GM21529 (cell line): ENCODE results near the gene KCTD16.

ENCODE experiments used
- ATAC-seq: cut with Tn5 transposase; IDR thresholded peaks from one replicate; pipeline ENCODE4 v1.9.1; 2021; ENCODE audit not compliant: unreplicated experiment

KCTD16 gene

DNA sequence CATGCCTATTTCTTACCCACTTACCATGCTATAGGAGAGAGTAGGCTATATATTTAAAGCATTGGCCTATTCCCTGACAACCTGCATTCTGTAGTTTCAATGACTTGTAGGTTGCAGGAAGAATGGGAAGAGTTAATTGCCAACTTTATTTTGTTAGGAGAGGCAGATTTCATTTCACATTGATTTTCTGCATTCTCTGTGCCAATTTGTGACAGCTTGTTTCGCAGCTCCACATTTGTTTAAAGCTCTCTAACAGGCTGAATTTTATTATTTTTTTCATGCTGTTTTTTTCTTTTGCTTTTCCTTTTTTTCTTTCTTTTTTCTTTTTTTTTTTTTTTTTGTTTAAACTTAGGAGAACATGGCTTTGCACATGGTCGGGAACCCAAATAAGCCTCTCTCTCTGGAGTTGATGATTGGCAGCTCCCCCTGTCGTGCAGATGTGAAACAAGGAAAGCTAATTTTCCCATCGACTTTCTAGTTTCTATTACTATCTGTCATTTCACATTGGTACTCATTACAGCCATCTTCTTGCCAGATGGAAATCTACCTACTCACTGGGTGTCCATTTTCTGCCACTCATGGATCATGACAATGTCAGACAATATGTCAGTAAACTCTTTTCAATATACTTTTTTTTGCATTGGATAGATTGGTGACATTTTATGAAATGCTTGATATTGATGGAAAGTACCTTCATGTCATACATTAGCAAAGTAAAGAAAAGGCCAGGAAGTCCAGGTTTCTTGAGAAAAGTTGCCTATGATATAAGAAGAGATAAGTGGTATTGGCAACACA, 223.2 kb downstream of the KCTD16 start:
- no peak for ATAC-seq

DNA sequence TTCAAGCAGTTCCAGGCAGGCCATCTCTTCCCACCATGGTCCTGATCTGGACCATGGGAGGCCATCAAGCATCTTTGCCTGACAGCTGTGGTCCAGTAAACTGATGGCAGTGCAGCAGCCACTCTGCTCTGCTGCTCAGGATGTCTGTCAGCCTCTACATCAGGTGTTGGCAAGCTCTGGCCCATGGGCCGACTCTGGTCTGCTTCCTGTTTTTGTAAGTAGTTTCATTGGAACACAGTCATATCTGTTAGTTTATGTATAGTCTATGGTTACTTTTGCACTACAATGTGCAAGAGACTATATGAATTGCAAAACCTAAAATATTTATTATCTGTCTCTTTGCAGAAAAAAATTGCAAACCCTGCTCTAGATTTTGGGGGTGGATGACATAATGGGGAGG, 225.0 kb downstream of the KCTD16 start:
- no peak for ATAC-seq

DNA sequence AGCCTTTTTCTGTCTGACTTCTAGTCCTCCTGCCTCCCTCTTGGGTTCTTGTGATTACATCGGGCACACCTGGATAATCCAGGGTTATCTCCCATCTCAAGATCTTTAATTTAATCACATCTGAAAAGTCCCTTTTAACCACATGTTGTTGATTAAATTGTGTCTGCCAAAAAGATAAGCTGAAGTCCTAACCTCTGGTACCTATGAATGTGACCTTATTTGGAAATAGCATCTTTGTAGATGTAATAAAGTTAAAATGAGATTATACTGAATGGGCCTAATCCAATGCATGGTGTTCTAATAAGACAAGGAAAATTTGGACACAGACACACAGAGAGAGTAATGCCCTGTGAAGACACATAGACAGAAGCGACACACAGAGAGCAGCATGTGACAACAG, 232.4 kb downstream of the KCTD16 start:
- ATAC-seq = no peak

- ATAC-seq = no peak
Measured at GRCh38 chr5:144403817-144404420, 233.2 kb downstream of the KCTD16 start.

DNA sequence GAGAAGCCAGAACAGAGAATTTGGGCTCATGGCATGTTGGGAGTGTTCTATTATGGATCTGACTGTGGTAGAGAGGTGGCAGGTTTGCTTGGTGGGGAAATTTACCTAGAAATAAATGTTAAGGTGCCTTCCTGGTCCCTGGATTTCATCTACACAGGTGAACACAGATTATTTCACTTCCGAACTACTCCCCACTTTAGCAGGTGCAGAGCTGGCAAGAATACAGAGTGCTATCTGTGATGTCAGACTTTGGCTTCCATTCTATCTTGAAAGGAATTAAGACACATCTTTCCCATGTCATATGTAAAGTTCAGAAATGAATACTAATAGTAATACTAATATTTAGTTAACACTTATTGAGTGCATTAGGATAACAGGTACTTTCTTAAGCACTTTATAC, 234.0 kb downstream of the KCTD16 start:
- no peak for ATAC-seq

GRCh38 chr5:144405991-144406390, 235.3 kb downstream of the KCTD16 start:
- no peak for ATAC-seq

DNA sequence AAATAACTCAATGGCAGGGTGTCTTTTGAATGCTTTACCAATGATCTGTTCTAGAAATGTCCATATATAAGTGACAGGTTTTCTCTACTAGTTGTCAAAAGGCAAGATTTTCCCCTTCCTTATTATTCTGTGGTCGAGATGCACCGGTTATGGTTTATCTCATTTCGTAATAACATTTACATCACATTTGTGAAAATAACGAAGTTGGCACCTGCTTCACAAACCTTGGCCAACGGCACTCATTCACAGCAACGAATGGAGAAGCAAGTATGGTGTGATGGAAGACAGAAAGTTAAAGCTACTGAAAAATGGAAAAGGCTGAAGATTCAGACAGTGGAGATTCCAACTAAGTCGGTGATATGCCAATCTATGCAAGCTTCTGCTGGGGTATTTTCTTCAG, 235.8 kb downstream of the KCTD16 start:
- ATAC-seq = no peak

DNA sequence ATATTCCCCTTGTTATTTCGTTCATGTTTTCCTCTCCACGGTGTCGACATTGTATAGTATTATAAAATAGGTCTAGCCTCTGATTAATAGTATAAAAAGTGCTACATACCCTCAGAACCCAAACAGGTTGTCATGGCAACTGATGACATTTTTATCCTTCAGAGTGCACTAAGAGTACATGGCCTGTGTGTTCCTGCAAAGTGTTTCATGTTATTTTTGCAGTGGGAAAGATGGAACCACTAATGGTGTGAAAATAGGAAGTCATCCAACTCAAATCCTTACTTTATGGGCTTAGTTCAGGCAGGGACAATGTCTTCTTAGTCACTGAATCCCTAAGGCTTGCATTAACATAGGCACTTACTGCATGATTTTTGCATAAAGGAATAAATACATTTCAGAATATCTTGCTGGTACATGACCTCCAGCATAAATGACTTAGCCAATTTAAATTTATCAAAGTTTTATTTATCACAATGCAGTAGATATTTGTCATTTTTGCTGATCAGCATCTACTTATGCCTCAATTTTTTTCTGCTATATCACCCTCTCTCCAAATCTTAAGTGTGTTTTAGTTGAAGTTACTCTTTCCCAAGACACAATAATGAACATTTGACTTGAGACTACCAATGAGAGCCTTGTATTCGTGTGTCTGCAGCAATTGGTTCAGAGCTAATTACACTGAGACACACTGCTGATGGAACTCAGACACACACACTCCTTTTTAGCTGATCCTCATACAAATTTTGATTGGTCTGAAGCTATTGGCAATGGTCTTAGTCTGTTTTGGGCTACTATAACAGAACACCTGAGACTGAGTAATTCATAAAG, 243.7 kb downstream of the KCTD16 start:
- no peak for ATAC-seq

GRCh38 chr5:144416196-144416595, 245.5 kb downstream of the KCTD16 start:
- no peak for ATAC-seq

GRCh38 chr5:144418719-144419118, 248.0 kb downstream of the KCTD16 start:
- ATAC-seq = no peak

- ATAC-seq = no peak
Measured at GRCh38 chr5:144421411-144421810, 250.7 kb downstream of the KCTD16 start.

DNA sequence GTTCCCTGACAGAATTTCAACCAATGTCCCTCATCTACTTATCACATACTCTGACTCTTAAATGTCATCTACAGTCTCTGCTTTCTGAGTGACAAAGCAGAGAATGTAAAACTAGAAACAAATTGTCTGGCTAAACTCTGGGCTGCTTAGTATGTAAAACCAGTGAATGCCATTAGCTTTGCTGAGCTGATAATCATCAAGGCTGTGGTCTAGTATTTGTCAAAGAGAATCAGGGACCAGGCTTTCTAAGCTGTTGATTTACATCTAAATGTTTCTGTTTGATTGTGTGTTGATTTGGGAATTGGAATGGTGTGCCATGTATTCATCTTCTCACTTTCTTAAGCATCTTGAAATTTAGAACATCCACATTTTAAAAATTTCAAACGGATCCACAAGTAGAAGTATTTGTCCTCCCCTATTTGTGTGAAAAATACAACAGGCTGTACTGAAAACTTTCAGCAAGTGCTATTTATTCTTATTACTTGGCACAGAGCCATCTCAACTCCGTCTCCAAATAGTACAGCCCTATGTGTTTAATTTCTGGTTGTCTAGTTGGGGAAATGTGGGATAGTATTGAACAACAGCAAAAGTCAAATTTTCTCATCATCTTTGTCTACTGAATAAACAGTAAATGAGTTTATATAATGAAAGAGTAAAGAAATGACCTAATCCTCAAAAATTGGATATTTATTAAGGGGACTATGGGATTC, 251.5 kb downstream of the KCTD16 start:
- ATAC-seq = no peak

DNA sequence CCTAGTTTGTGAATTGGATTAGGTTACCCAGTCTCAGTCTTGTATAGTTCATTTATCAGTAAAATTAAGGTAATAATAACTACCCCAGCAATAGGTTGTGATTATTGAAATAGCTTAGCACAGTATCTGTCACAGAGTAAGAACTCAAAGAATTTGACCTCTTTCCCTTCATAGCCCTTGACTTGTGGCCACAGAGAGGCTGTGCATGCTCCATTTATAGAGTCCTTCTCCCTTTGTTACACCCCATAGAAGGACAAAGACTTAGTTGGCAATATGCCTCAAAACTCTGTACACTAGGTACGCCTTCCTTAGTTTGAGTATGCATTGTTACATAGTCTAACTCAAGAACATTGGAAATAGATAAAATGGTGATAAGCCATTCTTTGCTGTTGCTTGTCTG, 257.2 kb downstream of the KCTD16 start:
- no peak for ATAC-seq

GRCh38 chr5:144428326-144428725, 257.7 kb downstream of the KCTD16 start:
- no peak for ATAC-seq

GRCh38 chr5:144429405-144429804, 258.7 kb downstream of the KCTD16 start:
- ATAC-seq = no peak

DNA sequence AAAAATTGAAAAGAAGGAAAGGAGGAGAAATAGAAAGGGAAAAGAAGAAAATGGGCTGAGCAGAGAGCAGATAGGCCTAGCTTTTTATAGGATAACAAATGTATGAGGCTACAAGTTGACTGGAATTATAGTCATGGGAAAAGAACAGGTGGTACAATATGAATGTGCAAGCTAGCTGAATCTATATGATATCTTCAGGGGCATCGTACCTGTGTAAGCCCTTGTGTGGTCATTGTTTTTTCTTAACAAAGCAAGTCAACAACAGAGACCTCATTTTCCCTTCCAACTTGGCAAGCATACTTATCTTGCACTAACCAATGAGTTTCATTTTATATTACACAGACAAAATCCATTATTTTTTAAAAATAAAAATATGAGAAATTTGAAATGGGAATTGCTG, 259.2 kb downstream of the KCTD16 start:
- no peak for ATAC-seq

GRCh38 chr5:144433140-144433822, 262.6 kb downstream of the KCTD16 start:
- ATAC-seq = no peak

DNA sequence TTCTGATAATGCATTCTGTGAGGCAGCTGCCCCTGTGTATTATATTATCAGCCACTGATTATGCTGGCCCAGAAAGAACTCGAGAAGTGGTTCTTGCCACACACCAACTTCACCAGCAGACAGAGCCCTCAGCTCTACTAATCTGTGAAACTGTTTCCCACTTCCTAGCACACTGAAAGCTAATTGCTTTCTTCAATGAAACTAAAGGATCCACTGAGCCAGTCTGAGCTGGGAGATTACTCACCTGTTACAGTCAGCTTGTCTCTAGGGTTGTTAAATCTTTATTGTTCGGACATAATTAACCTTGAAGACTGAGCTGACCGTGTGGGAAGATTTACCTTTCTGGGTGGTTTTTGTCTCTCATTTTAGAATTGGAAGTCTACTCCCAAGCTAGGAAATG, 263.2 kb downstream of the KCTD16 start:
- no peak for ATAC-seq

- ATAC-seq = no peak
Measured at GRCh38 chr5:144436007-144436406, 265.3 kb downstream of the KCTD16 start.

- ATAC-seq = no peak
Measured at GRCh38 chr5:144438237-144438636, 267.6 kb downstream of the KCTD16 start.

DNA sequence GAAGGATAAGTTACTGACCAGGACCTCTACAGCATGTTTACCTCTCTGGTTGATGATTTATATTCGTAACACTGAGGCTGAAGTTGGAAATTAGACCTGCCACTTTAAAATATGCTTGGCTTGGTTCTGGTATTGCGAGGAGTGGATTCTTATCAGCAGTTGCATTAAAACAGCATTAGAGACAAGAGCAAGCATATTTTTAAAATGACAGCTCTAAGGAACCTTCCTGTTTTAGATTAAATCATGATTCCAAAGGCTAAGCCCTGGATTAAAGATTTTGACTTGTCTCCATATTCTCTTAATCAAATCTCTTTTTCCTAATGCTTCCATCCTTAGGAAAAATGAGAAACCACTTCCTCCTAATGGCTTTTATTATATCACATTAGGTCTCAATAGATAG, 277.8 kb downstream of the KCTD16 start:
- no peak for ATAC-seq
